ENCODE measurements around the gene POLR3H. TPM values are rescaled to one million over a fixed set of nuclear protein-coding genes. Genes with fewer than 3 reads are reported as not detected.
A peak's percentile ranks its signal among the peaks of the same experiment; 100 is the strongest.

The POLR3H gene
- total and polyA plus RNA-seq, 7 donors, result 13.1 to 28.6 (median 18.4) TPM

- WGBS, 3 donors, result 39 to 50% (median 42%) methylated on average over 2 of the region's 2 CpGs
- TF ChIP-seq CTCF (IDR thresholded peaks at IDR 0.05), result no peak
- peaks cover 2 to 8% of the 10 kb centered on the region in 2 donors for H3K36me3 ChIP-seq (ENCODE audit: insufficient read depth in 1 of 2, low read depth in 1 of 2)
- intact Hi-C loops (cut with DNase I), result no loop called here
- ATAC-seq (no peak), DNase-seq (no peak)
- H3K27me3 ChIP-seq (ENCODE audit: insufficient read depth in 3 of 3, low read length in 2 of 3), result no peaks in the 10 kb centered on the region
- no peaks in the 10 kb centered on the region for H3K9me3 ChIP-seq
- H3K27ac ChIP-seq, result peak overlapping the region; percentile 89
- H3K4me1 ChIP-seq, result peaks cover 90% of the 10 kb centered on the region
- H3K4me3 ChIP-seq, result no peak overlapping the region
Observed at GRCh38 chr22:41482319-41482935, 61.8 kb downstream of the POLR3H start.

- intact Hi-C loops (cut with DNase I), result no loop called here
- Histone ChIP-seq H3K4me3 (peak overlapping the region; percentile 61), H3K27me3 (ENCODE audit: insufficient read depth in 3 of 3, low read length in 2 of 3) (no peaks in the 10 kb centered on the region), H3K36me3 (ENCODE audit: insufficient read depth in 1 of 2, low read depth in 1 of 2) (peaks cover 0 to 10% of the 10 kb centered on the region in 2 donors), H3K9me3 (no peaks in the 10 kb centered on the region), H3K27ac (peak overlapping the region; percentile 89), H3K4me1 (peaks cover 88% of the 10 kb centered on the region)
- 37 to 43% (median 40%) methylated on average over 5 of the region's 5 CpGs for WGBS, 3 donors
- ATAC-seq, result no peak
- TF ChIP-seq CTCF (IDR thresholded peaks at IDR 0.05), result no peak
- DNase-seq, result no peak
Observed at GRCh38 chr22:41481925-41482318, 62.3 kb downstream of the POLR3H start.

- Histone ChIP-seq H3K9me3 (no peaks in the 10 kb centered on the region), H3K27me3 (ENCODE audit: insufficient read depth in 3 of 3, low read length in 2 of 3) (no peaks in the 10 kb centered on the region), H3K36me3 (ENCODE audit: insufficient read depth in 1 of 2, low read depth in 1 of 2) (peaks cover 0 to 10% of the 10 kb centered on the region in 2 donors), H3K4me3 (peak overlapping the region; percentile 61), H3K27ac (peak overlapping the region; percentile 89), H3K4me1 (peaks cover 87% of the 10 kb centered on the region)
- DNase-seq (peak; percentile 53 to 79), ATAC-seq (peak; percentile 73 to 81 (median 76))
- intact Hi-C loops (cut with DNase I), result no loop called here
- TF ChIP-seq CTCF (IDR thresholded peaks at IDR 0.05), result no peak
- WGBS, 3 donors, result 33 to 50% (median 33%) methylated on average over 15 of the region's 15 CpGs
Observed at GRCh38 chr22:41481131-41481830, 63.0 kb downstream of the POLR3H start.

GRCh38 chr22:41480397-41480735 is 63.9 kb downstream of the POLR3H start:
- TF ChIP-seq CTCF (IDR thresholded peaks at IDR 0.05), result no peak
- 37 to 49% (median 39%) methylated on average over 7 of the region's 7 CpGs for WGBS, 3 donors
- DNase-seq (no peak), ATAC-seq (peak in 3 of 4 donors; percentile 27 to 48 (median 37))
- H3K36me3 ChIP-seq (ENCODE audit: insufficient read depth in 1 of 2, low read depth in 1 of 2), result peaks cover 0 to 10% of the 10 kb centered on the region in 2 donors
- no peaks in the 10 kb centered on the region for H3K27me3 ChIP-seq (ENCODE audit: insufficient read depth in 3 of 3, low read length in 2 of 3)
- peak overlapping the region; percentile 89 for H3K27ac ChIP-seq
- H3K9me3 ChIP-seq, result no peaks in the 10 kb centered on the region
- H3K4me3 ChIP-seq, result peak overlapping the region; percentile 11
- intact Hi-C loops (cut with DNase I), result no loop called here
- H3K4me1 ChIP-seq, result peaks cover 80% of the 10 kb centered on the region

Data from psoas muscle (tissue), 8 donors.